BLaER1 treated with 17β-estradiol and CSF1 and Interleukin-3, amounts not matched to agents 10 nM and 100 nM (cell line): ENCODE data around the gene SPATA2.
A peak's percentile ranks its signal among the peaks of the same experiment; 100 is the strongest.

Source experiments
- H3K27ac ChIP-seq, 11 experiments: shearing (Covaris generic); formaldehyde crosslinking; 2 replicates each; pipeline ENCODE4 v1.8.1; 2022
- H3K27me3 ChIP-seq, 11 experiments: shearing (Covaris generic); formaldehyde crosslinking; 2 replicates each; pipeline ENCODE4 v1.8.1; 2022
- H3K36me3 ChIP-seq, 11 experiments: shearing (Covaris generic); formaldehyde crosslinking; 2 replicates each; pipeline ENCODE4 v1.8.1; 2022
- H3K4me1 ChIP-seq, 10 experiments: shearing (Covaris generic); formaldehyde crosslinking; 2 replicates each; pipeline ENCODE4 v1.8.1; 2022
- H3K4me2 ChIP-seq, 11 experiments: shearing (Covaris generic); formaldehyde crosslinking; 2 replicates each; pipeline ENCODE4 v1.8.1; 2022
- H3K4me3 ChIP-seq, 10 experiments: shearing (Covaris generic); formaldehyde crosslinking; 2 replicates each; pipeline ENCODE4 v1.8.1; 2022
- H3K9ac ChIP-seq, 11 experiments: shearing (Covaris generic); formaldehyde crosslinking; 2 replicates each; pipeline ENCODE4 v1.8.1; 2022
- H3K9me3 ChIP-seq, 11 experiments: shearing (Covaris generic); formaldehyde crosslinking; replicated peaks in 1 of 11; 2 replicates each; pipeline ENCODE4 v1.8.1; 2022
- H4K20me1 ChIP-seq, 11 experiments: shearing (Covaris generic); formaldehyde crosslinking; 2 replicates each; pipeline ENCODE4 v1.8.1; 2022
- Cebpa-rat ChIP-seq, 11 experiments: shearing (Covaris generic); IDR thresholded peaks; 2 replicates each; pipeline ENCODE4 v1.8.1; 2022

Gene SPATA2

GRCh38 chr20:49948809-49949507 lies 33.6 kb upstream of the SPATA2 start:
- Histone ChIP-seq H3K27me3 (no peaks in the 10 kb centered on the region), H3K4me2 (no peak overlapping the region), H3K9me3 (no peaks in the 10 kb centered on the region), H4K20me1 (peaks cover 34 to 99% (median 95%) of the 10 kb centered on the region in 11 experiments), H3K4me3 (no peak overlapping the region), H3K36me3 (peaks cover 98 to 100% (median 100%) of the 10 kb centered on the region in 11 experiments), H3K9ac (no peak overlapping the region), H3K4me1 (no peaks in the 10 kb centered on the region), H3K27ac (no peak overlapping the region)
- TF ChIP-seq Cebpa-rat (IDR thresholded peaks at IDR 0.05): no peak

DNA sequence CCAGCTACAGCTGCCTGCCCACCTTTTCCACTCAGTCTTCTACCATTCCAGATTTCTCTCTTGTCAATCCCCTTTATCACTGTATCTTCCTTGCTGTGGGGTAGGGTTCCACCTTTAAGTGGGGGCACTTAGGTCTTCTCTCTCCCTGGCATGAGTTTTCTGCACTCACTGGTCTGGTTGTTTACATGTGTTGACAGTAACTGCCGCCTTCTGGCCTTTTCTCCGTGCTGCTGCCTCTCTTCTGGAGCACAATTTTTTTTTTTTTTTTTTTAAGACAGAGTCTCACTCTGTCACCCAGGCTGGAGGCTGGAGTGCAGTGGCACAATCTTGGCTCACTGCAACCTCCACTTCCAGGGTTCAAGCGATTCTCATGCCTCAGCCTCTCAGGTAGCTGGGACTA lies 32.8 kb upstream of the SPATA2 start:
- no peak for TF ChIP-seq Cebpa-rat (IDR thresholded peaks at IDR 0.05)
- Histone ChIP-seq H3K27ac (no peak overlapping the region), H3K27me3 (no peaks in the 10 kb centered on the region), H3K9me3 (no peaks in the 10 kb centered on the region), H3K36me3 (peaks cover 96 to 100% (median 98%) of the 10 kb centered on the region in 11 experiments), H3K4me3 (no peak overlapping the region), H3K9ac (no peak overlapping the region), H3K4me2 (no peak overlapping the region), H4K20me1 (peaks cover 41 to 100% (median 95%) of the 10 kb centered on the region in 11 experiments), H3K4me1 (no peaks in the 10 kb centered on the region)

DNA sequence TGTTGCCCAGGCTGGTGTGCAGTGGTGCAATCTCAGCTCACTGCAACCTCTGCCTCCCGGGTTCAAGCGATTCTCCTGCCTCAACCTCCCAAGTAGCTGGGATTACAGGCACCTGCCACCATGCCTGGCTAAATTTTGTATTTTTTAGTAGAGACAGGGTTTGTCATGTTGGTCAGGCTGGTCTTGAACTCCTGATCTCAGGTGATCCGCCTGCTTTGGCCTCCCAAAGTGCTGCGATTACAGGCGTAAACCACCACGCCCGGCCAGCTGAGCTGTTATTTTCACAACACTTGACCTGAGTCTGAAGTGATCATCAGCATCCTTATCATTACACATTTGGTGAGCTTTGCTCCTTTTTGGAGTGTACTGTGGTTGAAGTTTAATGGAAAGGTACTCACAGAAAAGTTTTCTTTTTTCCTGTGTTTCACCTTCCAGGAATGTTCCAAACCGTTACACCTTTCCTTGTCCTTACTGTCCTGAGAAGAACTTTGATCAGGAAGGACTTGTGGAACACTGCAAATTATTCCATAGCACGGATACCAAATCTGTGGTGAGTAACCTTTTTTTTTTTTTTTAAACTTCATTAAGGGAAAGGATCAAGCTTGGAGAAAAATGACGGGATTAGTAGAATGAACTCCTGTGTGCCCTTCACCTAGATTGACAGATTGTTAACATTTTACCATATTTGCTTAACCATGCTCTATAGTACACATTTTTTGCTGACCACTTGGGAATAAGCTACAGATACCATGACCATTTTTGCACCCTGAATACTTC lies 30.6 kb upstream of the SPATA2 start:
- no peak for TF ChIP-seq Cebpa-rat (IDR thresholded peaks at IDR 0.05)
- Histone ChIP-seq H3K36me3 (peaks cover 96 to 100% (median 98%) of the 10 kb centered on the region in 11 experiments), H4K20me1 (peaks cover 64 to 100% (median 96%) of the 10 kb centered on the region in 11 experiments), H3K4me3 (no peak overlapping the region), H3K27ac (no peak overlapping the region), H3K4me2 (no peak overlapping the region), H3K9me3 (no peaks in the 10 kb centered on the region), H3K9ac (no peak overlapping the region), H3K4me1 (peaks cover 0 to 10% (median under 1%) of the 10 kb centered on the region in 10 experiments; a peak in 4 of 20 replicates), H3K27me3 (no peaks in the 10 kb centered on the region)

DNA sequence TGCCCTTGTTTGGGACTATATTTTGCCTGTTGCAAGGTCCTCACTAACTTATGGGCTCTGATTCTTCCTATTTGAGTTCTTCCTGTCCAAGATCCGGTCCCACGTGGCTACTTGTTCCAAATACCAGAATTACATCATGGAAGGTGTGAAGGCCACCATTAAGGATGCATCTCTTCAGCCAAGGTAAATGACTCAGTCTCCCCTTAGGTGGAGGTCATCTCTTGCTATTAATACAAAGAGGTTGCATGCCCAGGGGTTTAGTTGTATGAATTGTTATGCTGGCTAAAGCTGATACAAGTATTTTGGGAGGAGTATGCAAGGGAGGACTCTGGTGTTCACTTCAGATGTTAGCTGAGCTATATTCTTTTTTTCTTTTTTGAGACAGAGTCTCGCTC lies 30.0 kb upstream of the SPATA2 start:
- Histone ChIP-seq H3K36me3 (peaks cover 93 to 100% (median 98%) of the 10 kb centered on the region in 11 experiments), H4K20me1 (peaks cover 70 to 100% (median 96%) of the 10 kb centered on the region in 11 experiments), H3K4me2 (no peak overlapping the region)

GRCh38 chr20:49942942-49943341 lies 27.6 kb upstream of the SPATA2 start:
- no peaks in the 10 kb centered on the region for H3K9me3 ChIP-seq
- H3K4me3 ChIP-seq: no peak overlapping the region
- peaks cover 23 to 37% (median 27%) of the 10 kb centered on the region in 10 experiments for H3K4me1 ChIP-seq
- H3K9ac ChIP-seq: peak overlapping the region in 1 of 11 experiments; percentile 22; a peak in 1 of 22 replicates
- H3K27ac ChIP-seq: no peak overlapping the region
- no peaks in the 10 kb centered on the region for H3K27me3 ChIP-seq
- no peak overlapping the region for H3K4me2 ChIP-seq
- peaks cover 85 to 99% (median 93%) of the 10 kb centered on the region in 11 experiments for H3K36me3 ChIP-seq
- TF ChIP-seq Cebpa-rat (IDR thresholded peaks at IDR 0.05): no peak
- peaks cover 82 to 100% (median 99%) of the 10 kb centered on the region in 11 experiments for H4K20me1 ChIP-seq

More for the DNA sequence above, 30.0 kb upstream of the SPATA2 start:
- no peak overlapping the region for H3K27ac ChIP-seq
- H3K4me3 ChIP-seq: no peak overlapping the region
- no peaks in the 10 kb centered on the region for H3K9me3 ChIP-seq
- no peak overlapping the region for H3K9ac ChIP-seq
- no peak for TF ChIP-seq Cebpa-rat (IDR thresholded peaks at IDR 0.05)
- peaks cover 0 to 14% (median 3%) of the 10 kb centered on the region in 10 experiments; a peak in 14 of 20 replicates for H3K4me1 ChIP-seq
- H3K27me3 ChIP-seq: no peaks in the 10 kb centered on the region

- TF ChIP-seq Cebpa-rat (IDR thresholded peaks at IDR 0.05): no peak
- H3K4me2 ChIP-seq: no peak overlapping the region
- peaks cover 29 to 44% (median 33%) of the 10 kb centered on the region in 10 experiments for H3K4me1 ChIP-seq
- H3K36me3 ChIP-seq: peaks cover 80 to 93% (median 87%) of the 10 kb centered on the region in 11 experiments
- H3K27ac ChIP-seq: no peak overlapping the region
- H3K4me3 ChIP-seq: no peak overlapping the region
- peaks cover 86 to 100% (median 99%) of the 10 kb centered on the region in 11 experiments for H4K20me1 ChIP-seq
- H3K9me3 ChIP-seq: no peaks in the 10 kb centered on the region
- H3K27me3 ChIP-seq: no peaks in the 10 kb centered on the region
- H3K9ac ChIP-seq: no peak overlapping the region
These were observed 27.0 kb upstream of the SPATA2 start for GRCh38 chr20:49942303-49942702.

DNA sequence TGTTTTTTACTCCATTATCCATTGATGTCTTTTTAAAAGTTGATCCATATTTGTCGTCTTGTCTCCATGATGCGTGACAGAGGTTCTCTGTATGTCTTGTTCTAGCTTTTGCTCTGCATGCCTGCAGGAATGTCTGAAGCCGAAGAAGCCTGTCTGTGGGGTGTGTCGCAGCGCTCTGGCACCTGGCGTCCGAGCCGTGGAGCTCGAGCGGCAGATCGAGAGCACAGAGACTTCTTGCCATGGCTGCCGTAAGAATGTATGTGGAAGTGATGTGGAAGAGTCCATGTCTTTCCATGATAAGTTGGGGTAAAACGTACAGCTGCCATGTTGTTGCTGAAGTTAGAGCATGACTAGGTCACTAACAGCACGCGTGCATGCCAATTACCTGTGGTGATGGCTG lies 26.1 kb upstream of the SPATA2 start:
- H3K4me1 ChIP-seq: peaks cover 31 to 46% (median 37%) of the 10 kb centered on the region in 10 experiments
- no peaks in the 10 kb centered on the region for H3K9me3 ChIP-seq
- no peak overlapping the region for H3K4me2 ChIP-seq
- H4K20me1 ChIP-seq: peaks cover 89 to 98% (median 97%) of the 10 kb centered on the region in 11 experiments
- no peak for TF ChIP-seq Cebpa-rat (IDR thresholded peaks at IDR 0.05)
- peak overlapping the region in 1 of 11 experiments; percentile 12; a peak in 1 of 22 replicates for H3K9ac ChIP-seq
- no peak overlapping the region for H3K27ac ChIP-seq
- peaks cover 72 to 84% (median 79%) of the 10 kb centered on the region in 11 experiments for H3K36me3 ChIP-seq
- H3K4me3 ChIP-seq: no peak overlapping the region
- H3K27me3 ChIP-seq: no peaks in the 10 kb centered on the region

- Histone ChIP-seq H3K27ac (peak overlapping the region in 9 of 11 experiments; percentile 92 to 99 (median 97); a peak in 13 of 22 replicates), H3K4me3 (peak overlapping the region; percentile 72 to 100 (median 99); a peak in 17 of 20 replicates), H3K4me1 (peaks cover 47 to 64% (median 59%) of the 10 kb centered on the region in 10 experiments), H4K20me1 (peaks cover 63 to 71% (median 67%) of the 10 kb centered on the region in 11 experiments), H3K9me3 (peaks cover 0 to 7% (median 0%) of the 10 kb centered on the region in 11 experiments; a peak in 3 of 22 replicates), H3K27me3 (no peaks in the 10 kb centered on the region), H3K36me3 (peaks cover 44 to 54% (median 49%) of the 10 kb centered on the region in 11 experiments), H3K9ac (peak overlapping the region in 10 of 11 experiments; percentile 93 to 99 (median 98); a peak in 17 of 22 replicates), H3K4me2 (peak overlapping the region; percentile 96 to 100 (median 99))
- no peak for TF ChIP-seq Cebpa-rat (IDR thresholded peaks at IDR 0.05)
These were observed 23.1 kb upstream of the SPATA2 start for GRCh38 chr20:49938173-49939163.
